ENCODE data around the gene MUC2.

The MUC2 gene

DNA sequence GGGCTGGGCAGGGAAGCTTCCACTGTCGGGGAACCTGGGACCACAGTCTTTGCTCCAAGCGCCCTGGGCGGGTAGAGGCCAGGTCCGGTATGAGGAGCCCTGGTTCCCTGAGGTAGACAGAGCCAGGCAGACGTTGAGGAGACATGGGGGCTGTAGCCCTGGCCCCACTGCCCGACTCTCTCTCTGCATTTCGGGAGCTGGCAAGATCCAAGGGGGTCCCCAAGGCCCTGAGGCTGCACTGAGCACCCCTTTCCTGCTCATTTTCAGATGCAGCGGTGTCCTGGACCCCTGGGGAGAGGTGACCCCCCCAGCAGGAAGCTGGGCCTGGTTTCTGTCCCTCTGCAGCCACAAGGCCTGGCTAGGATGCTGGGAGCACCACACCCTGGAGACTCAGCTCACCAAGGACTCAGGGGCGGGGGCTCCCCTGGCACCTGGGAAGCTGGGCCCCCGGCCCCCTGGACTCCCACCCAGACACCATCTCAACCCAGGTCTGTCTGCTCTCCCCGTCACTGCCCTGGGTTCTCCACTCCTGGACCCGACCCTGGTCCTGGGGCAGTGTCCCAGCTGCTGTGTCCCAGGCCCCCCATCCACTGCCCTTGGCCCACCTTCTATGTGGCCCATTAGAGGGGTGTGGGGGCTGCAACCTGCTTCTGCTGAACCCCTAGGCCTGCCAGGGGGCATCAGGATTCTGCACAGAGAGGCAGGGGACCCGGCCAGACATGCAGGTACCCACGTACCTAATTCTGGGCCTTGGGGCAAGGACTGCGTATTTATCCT lies 23.1 kb upstream of the MUC2 start:
- DNase-seq (ENCODE audit: low spot score), result no peak

DNA sequence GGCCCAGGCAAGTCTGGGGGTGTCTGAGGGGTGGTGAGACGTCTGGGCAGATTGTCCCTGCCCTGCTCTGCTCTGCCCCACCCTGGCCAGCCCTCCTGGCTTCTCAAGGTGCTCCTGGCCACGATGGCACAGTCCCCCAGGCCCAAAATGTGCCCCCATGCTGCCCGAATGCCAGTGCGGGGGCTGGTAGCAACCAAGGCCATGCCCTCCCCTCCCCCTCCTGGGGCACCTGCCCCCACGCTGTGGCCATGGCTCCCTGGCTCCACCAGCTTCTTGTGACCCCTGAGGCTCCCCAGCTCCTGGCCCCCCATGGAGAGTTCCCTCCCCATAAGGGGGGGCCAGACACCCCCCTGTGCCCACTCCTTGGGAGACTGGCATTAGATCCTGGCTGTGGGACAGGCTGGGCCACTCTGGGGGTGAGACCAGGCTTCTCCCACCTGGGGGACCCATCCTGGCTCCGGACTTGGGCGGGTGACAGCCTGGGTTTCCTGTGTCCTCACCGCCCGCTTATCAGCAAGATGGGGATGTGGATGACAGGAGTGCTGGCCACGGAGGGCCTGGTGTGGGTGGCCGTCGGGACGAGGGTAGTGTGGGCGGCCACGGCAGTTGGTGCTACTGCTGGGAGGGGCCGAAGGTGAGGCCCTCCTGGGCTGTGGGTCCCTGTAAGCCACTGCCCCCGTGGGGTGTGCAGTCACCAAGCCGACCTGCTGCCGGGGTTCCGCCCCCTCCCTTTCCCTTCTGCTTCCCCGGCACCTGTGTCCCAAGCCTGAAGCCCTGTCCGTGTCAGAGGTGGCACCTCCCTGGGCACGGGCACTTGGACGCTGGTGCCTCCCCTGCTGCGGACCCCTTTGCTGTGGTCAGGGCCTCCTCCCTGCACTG lies 22.3 kb upstream of the MUC2 start:
- DNase-seq (ENCODE audit: low spot score), result no peak

DNA sequence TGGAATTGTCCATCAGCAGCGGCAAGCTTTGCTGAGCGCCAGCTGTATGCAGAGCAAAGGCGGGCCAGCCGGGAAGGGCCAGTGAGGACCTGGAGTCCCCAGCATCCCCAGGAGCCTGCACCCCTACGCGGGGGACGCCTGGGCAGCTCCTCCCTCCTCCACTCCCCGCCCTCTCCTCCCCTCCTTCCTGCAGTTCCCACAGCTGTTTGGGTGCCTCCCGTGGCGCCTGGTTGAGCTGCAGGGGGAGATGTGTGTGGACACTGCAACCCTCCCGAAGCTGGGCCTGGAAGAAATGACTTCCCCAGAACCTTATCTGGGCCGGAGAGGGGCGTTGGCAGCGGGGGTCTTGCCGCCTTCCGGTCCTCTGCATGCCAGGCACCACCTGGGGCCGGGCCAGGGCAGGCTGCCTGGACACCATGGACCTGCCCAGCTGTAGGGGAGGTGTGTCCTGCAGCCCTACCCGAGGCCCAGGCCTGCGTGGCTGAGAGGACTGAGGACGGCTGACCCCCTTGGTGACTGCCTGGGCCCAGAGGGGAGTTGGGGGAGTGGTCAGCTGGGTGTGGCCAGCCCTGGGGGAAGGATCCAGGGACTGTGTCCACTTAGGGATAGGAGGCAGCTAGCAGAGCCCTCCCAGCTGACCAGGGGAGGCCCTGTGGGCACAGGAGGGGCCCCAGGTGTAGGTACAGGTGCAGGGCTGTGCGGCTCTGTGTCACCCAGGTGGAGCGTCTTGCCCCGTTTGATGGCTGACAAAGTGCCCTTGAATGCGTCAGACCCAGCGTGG lies 21.4 kb upstream of the MUC2 start:
- no peak for DNase-seq (ENCODE audit: low spot score)

DNA sequence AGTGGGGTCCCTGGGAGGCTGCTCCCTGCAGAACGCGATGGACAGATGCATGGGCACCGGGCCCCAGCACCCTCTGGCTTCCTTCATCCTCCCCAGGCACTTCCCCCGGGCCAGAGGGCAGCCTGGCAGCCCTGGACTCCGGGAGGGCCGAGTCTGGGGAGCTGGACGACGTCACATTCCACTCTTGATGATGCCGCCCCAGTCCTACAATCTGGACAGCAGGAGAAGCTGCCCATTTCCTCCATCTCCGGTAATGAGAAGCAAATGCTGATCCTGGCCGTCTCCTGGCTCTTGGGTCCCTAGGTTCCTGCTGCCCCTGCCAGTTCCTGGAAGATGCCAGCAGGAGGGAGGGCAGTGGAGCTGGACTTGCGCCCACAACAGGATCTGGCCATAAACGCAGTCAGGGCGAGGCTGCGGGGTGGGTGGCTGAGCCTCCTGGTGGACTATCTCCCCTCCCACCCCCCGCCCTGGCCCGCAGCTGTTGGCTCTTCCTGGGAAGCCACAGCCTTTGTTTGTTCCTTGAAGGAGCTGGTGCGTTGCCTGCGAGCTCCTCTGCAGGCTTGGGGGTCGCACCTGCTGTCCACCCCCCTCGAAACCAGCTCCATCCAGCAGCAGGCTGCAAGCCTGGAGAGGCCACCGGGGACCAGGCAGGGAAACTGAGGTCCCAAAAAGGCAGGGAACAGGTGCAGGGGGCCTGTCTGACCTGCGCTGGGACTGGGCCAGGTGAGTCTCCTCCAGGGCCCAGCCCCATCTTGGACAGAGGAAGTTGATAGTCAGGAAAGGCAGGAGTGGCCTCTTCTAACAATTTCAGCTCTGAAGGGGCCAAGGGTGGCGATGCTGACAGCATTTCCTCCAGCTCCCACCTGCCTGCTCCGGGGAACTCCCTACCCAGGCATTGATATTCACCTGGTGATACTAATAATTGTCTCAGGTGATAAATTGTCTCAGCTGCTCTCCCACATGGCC lies 20.2 kb upstream of the MUC2 start:
- no peak for DNase-seq (ENCODE audit: low spot score)

DNA sequence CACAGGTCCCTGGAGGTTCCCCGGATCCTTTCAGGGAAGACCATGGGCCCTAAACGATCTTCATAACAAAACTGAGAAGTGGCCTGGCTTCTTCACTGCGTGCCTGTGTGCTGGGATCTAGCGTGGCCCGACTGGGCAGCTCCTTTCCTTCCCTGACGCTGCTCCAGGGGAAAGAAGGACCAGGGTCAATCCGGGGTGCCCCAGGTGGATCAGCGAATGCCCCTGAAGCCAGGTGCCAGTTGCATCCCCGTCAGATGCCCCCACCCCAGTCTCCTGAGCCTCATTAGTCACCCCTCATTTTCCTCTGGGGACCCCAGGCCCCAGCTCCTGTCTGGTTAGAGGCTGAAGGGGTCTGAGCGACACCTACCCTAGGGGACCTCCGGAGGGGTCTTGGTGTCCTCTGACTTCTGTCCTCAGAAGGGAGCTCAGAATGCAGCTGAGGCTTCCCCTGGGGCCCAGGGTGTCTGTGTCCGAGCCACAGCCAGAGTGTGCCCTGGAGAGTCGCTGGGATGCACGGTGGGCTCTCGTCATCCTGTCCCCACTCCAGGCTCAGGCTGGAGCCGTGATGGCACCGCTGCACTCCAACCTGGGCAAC lies 19.5 kb upstream of the MUC2 start:
- no peak for DNase-seq (ENCODE audit: low spot score)

DNA sequence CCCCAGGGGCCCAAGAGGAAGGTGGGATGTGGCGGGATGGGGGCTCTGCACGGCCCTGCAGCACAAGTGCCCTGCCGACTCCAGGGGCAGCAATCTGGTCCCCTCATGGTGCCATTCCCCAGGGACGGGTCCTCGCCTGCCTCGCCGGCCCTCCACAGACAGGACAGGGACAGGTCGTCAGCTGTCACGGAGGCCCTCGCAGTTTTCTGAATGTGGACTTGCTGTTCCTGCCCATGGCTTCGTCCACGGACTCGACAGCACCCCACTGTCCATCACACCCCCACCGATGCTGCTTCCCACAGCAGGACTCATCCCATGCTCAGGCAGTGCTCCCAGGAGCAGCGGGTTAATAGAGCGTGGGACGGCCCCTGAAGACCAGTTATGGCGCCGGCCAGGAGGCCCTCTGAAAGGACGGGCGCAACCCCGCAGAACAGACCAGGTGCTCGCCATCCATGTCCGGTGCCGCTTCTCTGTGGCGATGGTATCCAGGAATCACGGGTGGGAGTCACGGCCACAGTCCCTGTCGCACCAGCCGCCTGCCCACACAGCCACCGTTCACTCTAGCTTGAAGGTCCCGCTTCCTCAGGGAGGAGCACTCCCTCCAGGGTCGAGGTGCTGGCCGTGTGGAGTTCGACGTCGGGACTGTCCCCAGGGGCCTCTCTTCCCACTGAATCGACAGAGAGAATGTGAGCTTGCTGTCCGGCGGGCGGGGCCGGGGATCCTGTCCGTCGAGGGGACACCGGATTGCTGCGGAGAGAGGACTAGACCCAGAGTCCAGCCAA lies 18.5 kb upstream of the MUC2 start:
- no peak for DNase-seq (ENCODE audit: low spot score)

DNA sequence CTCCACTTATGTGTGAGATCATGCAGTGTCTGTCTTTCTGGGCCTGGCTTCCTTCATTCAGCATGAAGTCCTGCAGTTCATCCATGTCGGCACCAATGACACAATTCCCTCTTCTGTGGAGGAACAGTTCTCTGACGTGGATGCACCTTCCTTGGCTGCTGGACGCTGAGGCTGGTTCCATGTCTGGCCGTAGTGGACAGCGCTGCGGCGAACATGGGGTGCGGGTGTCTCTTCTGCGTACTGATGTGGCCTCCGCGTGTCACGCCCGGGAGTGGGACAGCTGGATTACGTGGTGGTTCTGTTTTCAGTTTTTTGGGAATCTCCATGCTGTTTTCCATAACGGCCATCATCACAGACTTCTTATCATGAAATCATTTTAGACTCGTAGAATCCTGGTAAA lies 16.9 kb upstream of the MUC2 start:
- DNase-seq (ENCODE audit: low spot score), result no peak

DNA sequence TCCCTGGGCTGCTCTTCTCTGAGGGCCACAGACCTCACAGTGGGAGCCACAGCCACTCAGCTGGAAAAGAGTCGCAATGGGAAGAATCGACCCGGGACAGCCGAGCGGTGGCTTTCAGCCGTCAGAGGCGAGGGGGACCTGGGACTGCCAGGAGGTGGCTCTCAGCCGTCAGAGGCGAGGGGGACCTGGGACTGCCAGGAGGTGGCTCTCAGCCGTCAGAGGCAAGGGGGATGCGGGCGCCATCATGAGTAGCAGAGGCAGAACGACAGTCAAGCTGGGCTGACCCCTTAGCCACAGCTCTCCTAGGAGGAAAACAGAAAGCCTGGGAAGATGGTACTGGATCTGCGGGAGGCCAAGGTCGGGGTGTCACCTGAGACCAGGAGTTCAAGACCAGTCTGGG lies 14.9 kb upstream of the MUC2 start:
- no peak for DNase-seq (ENCODE audit: low spot score)

DNA sequence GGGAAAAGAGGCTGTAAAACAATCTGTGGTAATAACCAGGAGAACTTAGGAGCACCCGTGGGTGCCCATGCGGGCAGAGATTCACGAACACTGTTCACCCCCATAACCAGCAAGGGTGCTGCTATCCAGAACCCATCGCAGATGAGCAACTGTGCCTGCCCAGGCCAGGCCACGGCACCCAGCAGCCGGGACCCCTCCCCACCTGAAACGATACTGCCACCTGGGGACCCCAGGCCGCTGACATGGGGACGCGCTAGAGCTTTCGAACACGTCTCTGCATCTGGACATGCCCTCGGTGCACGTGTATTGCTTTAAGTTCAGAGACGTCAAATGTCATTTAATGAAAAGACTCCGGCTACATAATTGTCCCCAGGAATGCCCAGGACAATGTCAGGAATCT lies 14.3 kb upstream of the MUC2 start:
- no peak for DNase-seq (ENCODE audit: low spot score)

DNA sequence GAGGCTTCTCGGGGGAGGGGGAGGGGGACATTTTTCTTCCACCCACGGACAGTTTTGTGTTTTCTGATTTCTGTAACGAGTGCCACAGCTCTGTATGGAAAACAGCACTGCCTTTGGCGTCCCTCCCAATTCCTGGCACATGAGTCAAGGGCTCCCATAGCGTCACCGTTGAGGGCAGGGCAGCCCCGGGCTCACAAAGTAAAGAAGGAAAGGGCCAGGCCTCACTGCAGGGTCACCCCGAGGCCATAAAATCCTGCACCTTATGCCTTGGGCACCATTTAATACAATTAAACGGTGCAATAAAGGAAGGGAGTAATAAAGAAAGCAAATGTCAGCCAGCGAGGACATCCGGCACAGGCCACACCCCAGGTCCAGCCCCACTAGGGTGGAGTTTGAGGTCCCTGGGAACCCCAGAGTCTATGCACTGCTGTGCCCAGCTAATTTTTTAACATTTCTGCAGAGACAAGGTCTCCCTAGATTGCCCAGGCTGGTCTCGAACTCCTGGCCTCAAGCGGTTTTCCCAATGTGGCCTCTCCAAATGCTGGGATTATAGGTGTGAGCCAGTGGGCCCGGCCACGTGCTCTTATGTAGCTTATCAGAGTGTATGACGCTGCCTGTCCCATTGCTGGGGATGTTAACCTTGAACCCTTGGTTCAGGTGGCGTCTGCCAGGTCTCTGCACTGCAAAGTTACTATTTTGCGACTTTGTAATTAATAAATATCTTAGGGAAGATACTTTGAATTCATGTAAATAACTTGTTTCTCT lies 13.6 kb upstream of the MUC2 start:
- DNase-seq (ENCODE audit: low spot score), result peak; percentile 21

DNA sequence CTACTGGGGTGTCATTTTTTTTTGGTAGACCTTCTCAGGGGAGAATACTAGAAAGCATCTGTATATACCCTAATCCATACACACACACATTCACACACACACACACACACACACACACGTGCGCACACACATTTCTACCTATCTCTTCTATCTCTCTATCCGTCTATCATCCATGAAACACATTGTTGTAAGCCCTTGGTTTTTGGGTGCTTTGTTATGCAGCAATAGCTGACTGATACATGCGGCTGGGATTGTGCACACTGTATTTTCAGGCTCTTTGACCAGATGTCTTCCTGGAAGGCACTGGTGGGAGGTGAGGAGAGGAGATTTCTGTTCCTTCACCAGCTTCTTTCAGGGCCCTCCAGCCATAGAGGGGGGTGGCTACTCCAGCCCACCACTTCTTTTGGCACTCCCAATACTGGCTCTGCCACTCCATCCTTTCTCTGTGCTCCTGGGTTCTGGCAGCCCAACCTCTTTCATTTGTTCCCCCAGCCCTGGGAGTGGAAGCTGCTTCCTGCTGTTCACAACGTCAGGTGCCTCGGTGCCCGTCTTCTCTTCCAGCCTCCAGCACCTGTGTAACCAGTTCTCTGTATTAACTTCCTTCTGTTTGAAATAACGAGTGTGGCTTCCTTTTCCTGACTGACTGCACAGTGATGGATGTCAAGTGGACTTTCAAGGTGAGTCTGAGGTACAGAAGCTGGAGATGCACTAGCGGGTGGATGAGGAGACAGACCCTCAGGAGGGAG lies 12.4 kb upstream of the MUC2 start:
- no peak for DNase-seq (ENCODE audit: low spot score)

DNA sequence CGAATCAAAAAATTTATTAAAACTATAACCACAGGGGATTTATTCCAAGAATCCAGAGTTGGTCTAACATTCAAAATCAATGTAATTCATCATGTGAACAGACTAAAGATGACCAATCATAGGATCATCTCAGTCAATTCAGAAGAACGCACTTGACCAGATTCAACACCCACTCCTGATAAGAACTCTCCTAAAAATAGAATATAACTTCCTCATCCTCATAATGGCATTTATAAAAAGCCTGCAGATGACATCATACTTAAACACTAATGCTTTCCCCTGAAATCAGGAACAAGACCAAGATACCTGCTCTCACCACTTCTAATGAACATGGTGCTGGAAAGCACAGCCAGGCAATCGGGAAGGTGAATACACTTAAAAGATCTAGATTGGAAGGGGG lies 10.5 kb upstream of the MUC2 start:
- no peak for DNase-seq (ENCODE audit: low spot score)

DNA sequence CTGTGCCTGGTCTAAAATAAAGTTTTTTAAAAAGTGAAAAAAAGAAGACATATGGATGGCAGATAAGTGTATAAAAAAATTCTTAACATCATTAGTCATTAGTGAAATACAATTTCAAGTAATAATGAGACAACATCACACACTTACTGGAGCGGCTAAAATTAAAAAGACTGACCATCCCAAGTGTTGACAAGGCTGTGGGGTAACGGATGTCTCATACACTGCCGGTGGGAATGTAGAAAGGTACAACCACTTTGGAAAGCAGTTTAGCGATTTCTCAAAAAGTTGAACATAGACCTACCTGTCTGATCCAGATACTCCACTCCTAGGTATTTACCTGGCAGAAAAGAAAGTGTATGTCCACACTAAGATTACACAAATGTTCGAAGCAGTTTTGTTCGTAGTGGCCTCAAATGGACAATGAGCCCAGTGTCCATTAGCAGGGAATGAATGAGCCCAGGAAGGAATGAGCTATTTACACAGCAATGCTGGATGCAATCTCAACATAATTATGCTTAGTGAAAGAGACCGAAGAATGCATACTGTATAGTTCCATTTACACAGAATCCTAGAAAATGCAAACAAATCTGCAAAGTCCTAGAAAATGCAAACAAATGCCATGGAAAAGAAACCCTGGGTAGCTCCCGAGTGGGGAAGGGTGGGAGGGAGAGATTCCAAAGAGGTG lies 6.7 kb upstream of the MUC2 start:
- peak; percentile 28 for DNase-seq (ENCODE audit: low spot score)

DNA sequence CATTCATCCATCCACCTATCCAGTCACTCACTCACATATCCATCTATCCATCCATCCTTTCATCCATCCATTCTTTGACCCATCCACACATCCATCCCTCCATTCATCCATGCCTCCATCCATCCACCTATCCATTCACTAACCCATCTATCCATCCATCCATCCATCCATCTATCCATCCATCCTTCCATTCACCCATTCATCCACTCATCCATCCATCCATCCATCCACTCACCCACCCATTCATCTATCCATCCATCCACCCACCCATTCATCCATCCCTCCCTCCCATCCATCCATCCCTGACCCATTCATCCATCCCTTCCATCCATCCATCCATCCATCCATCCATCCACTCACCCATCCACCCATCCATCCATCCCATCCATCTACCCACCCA lies 4.9 kb upstream of the MUC2 start:
- DNase-seq (ENCODE audit: low spot score), result no peak

DNA sequence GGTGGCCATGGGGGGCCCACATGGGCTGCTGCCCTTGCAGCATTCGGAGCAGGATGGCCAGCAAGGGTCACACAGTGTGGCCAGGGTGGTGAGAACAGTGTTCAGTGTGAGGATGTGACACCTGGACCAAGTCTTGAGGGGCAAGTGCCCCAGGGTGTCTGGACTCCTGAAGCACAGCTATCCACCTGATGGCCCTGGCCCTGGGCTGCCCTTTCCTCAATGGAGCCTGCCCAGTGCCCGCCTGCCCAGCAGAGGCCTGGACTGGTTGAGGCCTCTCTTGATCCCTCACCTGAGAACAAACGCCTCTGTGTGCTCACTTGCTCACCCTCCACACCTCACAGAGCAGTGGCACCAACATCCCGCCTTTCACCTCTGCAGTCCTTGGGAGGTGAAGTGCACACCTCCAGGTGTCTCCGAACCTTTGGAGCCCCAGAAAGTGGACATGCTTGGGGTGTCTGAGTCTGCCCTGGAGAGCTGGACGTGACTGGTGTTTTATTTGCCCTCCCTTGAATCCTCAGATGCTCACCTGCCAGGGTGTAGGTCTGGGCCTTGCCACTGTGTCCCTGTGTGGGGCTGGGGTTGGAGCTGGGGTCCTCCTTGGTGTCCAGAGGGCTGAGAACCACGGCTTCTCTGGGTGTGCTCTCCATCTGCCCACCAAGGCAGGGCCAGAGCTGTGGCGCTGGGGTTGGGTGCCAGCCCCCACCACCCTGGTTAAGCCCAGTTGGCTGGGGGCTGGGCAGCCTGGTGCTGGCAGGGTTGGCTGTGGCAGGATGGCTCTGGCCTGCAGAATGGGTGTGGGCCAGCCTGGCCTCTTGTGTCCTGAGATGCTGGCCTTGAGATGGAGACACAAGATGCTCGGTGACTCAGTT lies 3.8 kb upstream of the MUC2 start:
- DNase-seq (ENCODE audit: low spot score), result no peak

DNA sequence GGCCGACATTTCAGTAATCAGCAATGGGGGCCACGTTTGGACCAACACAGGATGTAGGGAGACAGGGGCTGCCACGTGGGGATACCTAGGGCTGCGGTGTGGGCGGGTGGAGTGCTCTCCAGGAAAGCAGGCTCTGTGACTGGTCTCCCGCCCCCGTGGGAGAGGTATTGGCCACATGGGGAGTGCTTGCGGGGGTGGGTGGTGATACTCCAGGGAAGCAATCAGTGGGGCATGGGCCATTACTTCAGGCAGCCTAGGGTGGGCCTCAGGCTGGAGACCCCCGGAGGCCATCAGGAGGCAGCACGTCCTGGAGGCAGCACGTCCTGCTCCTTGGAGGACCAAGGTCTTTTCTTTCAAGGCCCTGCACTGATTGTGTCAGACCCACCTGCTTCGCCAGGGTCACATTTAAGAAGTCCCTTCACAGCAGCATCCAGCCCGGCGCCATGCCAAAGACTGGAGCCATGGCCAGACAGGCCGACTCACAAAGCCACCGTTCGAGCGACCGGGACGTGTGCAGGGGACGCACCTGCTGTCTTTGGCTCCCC lies 3.0 kb upstream of the MUC2 start:
- DNase-seq (ENCODE audit: low spot score), result no peak

All from COLO829 (cell line).